GM10248 (cell line): ENCODE results near the gene CLDN14.

ENCODE experiments used
- CTCF ChIA-PET: fragments of 300-600 bp; sonication (Branson Sonifier 250); formaldehyde crosslinking; extraction: SDS; loops from one replicate; lab custom pipeline; 2021; ENCODE audit warnings: antibody characterized with exemption; lab: Yijun Ruan, JAX
- POLR2A ChIA-PET: fragments of 350-650 bp; sonication (Branson Sonifier 250); formaldehyde crosslinking; extraction: SDS; loops from one replicate; lab custom pipeline; 2020; ENCODE audit warnings: antibody characterized with exemption; lab: Yijun Ruan, JAX
- DNase-seq: peaks from one replicate; pipeline ENCODE4 v3.0.0; 2012; ENCODE audit errors: extremely low spot score
- CTCF ChIP-seq: IDR thresholded peaks from 2 replicates; pipeline ENCODE4 v1.5.1; 2012; ENCODE audit warnings: mild to moderate bottlenecking, low read depth; ENCODE audit errors: extremely low read depth, missing control alignments, control extremely low read depth

CLDN14 gene

GRCh38 chr21:36463204-36463603 is 16.7 kb downstream of the CLDN14 start:
- POLR2A ChIA-PET = no interaction called here
- CTCF ChIA-PET = interaction anchor here (1.0 to 1.7 kb wide), 2 partner anchors 8 to 167 kb away, joined by 3 to 4 read pairs; no protein-coding TSS in a partner anchor
- no peak for DNase-seq
- no peak for TF ChIP-seq CTCF

- ChIA-PET CTCF (interaction anchor here (1.0 to 1.7 kb wide), 2 partner anchors 9 to 169 kb away, joined by 3 to 4 read pairs; no protein-coding TSS in a partner anchor), POLR2A (no interaction called here)
- no peak for TF ChIP-seq CTCF
- DNase-seq = no peak
These were observed 17.9 kb downstream of the CLDN14 start for GRCh38 chr21:36461918-36462486.

DNA sequence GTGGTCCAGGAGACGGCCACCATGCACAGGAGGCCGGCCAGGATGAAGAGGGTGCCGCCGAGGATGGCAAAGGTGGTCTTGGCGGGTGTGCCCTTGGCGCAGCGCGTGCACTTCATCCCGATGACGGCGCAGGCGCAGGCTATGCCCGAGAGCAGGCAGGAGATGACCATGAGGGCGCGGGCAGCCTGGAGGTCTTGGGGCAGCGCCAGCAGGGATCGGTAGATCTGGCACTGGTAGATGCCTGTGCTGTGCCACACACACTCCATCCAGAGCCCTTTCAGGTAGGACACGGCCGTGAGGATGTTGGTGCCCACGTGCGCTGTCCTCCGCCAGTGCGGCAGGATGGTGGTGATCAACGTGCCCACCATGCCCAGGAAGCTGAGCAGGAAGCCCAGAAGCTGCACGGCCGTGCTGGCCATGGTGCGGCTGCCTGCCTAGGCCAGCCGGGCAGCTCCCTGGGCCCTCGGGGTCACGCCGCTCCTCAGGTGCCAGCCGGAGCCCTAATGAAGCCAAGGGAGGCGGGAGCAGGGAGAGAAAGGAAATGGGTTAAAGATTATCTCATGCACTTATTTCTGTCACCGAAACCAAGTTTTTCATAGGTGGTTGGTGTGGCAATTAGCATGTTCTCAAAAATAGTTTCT is 18.5 kb downstream of the CLDN14 start:
- TF ChIP-seq CTCF = no peak
- POLR2A ChIA-PET = no interaction called here
- CTCF ChIA-PET = no interaction called here
- DNase-seq = no peak

GRCh38 chr21:36460866-36461265 is 19.1 kb downstream of the CLDN14 start:
- TF ChIP-seq CTCF = no peak
- ChIA-PET POLR2A (no interaction called here), CTCF (no interaction called here)
- DNase-seq = no peak

DNA sequence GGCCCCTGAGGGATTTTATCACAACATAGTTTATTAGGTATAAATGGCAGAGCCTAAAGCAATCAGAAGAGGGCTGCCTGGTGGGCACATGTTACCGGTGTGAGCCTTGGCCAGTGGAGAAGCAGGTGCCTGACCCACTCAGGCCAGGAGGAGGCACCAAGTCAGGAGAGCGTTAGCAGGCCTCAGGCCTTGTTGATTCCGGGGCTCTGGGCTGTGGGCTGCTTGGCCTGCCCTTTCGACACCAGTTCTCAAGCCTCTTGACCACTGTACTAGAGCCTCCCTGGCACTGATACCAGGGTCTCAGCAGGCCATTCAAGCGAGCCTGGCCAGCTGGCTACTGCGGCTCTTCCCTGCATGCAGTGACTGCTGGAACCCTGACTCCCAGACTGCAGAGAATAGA is 20.8 kb downstream of the CLDN14 start:
- DNase-seq = no peak
- no peak for TF ChIP-seq CTCF
- ChIA-PET POLR2A (no interaction called here), CTCF (interaction anchor here (1.2 kb wide), 1 partner anchor 29 kb away, joined by 3 read pairs; no protein-coding TSS in a partner anchor)

DNA sequence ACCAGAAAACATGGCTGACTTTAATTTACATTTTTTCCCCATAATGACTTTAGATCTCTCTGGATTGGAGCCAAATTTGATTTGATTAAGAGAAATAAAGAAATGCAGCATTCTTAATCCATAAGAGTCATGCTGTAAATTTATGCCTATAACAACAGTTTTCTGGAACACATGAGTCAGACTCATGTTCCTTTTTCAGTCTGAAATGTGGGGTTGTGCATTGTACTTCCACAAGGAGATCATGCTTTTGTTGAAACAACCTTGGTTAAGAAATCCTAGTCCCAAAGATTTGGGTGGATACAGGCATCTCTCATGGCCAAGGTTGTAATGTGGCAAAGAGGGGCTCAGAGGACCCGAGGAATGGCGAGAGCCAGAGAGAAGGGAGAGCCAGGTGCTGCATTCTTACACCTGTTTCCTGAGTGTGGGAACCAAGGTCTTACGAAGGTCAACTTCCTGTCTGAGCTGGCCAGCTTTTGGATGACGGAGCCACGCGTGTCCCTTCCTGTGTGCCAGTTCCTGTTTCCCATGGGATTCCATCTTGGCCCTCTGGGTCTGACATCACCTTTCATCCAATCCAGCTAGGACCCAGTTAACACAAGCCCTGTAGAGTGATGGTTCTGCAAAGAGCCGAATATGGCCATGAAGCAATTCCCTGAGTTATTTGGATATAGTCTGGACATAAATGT is 23.1 kb downstream of the CLDN14 start:
- DNase-seq = no peak
- ChIA-PET CTCF (interaction anchor here (0.7 to 2.5 kb wide), 4 partner anchors 14 to 173 kb away, joined by 3 to 8 read pairs (median 3); no protein-coding TSS in a partner anchor), POLR2A (no interaction called here)
- TF ChIP-seq CTCF = no peak
